H1 (cell line): Measurements from ENCODE around the gene OR2J1. TPM values are rescaled to one million over a fixed set of nuclear protein-coding genes. Genes with fewer than 3 reads are reported as not detected.

Source experiments
- CTCF ChIA-PET: fragments of 300-600 bp; sonication (Branson Sonifier 250); formaldehyde crosslinking; loops from one replicate; lab custom pipeline; 2021; ENCODE audit not compliant: partially characterized antibody; lab: Charles Lee
- POLR2A ChIA-PET: fragments of 300-600 bp; sonication (Branson Sonifier 250); formaldehyde crosslinking; loops from one replicate; lab custom pipeline; 2021; ENCODE audit warnings: inconsistent platforms; ENCODE audit not compliant: partially characterized antibody; lab: Charles Lee
- DNase-seq, 2 experiments: peaks; one replicate each; pipeline versions ENCODE4 v3.0.0 to v3.0.0-alpha.2; 2010 to 2022; ENCODE audit warnings: low spot score in 2 of 2, low read depth in 1 of 2, mixed read lengths in 1 of 2
- FAIRE-seq: peaks from 2 replicates; lab custom pipeline; 2011; peaks lifted over from hg19 to GRCh38; lab: Jason Lieb, UNC
- H2AFZ ChIP-seq: 2 replicates; pipeline ENCODE4 v1.8.1; 2012; ENCODE audit warnings: low read length, inconsistent platforms
- H2AK5ac ChIP-seq: 2 replicates; pipeline ENCODE4 v1.6.1; 2013; ENCODE audit warnings: low read depth, low read length
- H2BK120ac ChIP-seq: replicated peaks from 2 replicates; pipeline ENCODE3; 2013; ENCODE audit warnings: low read depth, low read length, inconsistent platforms
- H2BK12ac ChIP-seq: 2 replicates; pipeline ENCODE4 v1.6.1; 2013; ENCODE audit warnings: low read depth, low read length
- H2BK15ac ChIP-seq: 2 replicates; pipeline ENCODE4 v1.6.1; 2013; ENCODE audit warnings: low read length
- H2BK20ac ChIP-seq: 2 replicates; pipeline ENCODE4 v1.6.1; 2013; ENCODE audit warnings: low read length
- H2BK5ac ChIP-seq: 2 replicates; pipeline ENCODE4 v1.6.1; 2013; ENCODE audit warnings: low read depth, low read length
- H3K14ac ChIP-seq: 2 replicates; pipeline ENCODE4 v1.6.1; 2013; ENCODE audit warnings: inconsistent platforms; ENCODE audit not compliant: insufficient read length
- H3K18ac ChIP-seq: 2 replicates; pipeline ENCODE4 v1.6.1; 2013; ENCODE audit warnings: low read length; ENCODE audit errors: extremely low read depth
- H3K23ac ChIP-seq: 2 replicates; pipeline ENCODE4 v1.6.1; 2013; ENCODE audit warnings: inconsistent platforms; ENCODE audit not compliant: insufficient read length
- H3K23me2 ChIP-seq: 2 replicates; pipeline ENCODE4 v1.6.1; 2013; ENCODE audit warnings: low read depth, low read length
- H3K27ac ChIP-seq: 2 replicates; pipeline ENCODE4 v1.6.1; 2011; ENCODE audit warnings: low read depth, low read length, inconsistent platforms
- H3K27me3 ChIP-seq, 4 experiments: replicated peaks in 1 of 4; 1 replicate in 1 of 4; 2 replicates in 3 of 4; pipeline versions ENCODE4 v1.6.1 to v1.8.1; 2011 to 2013; ENCODE audit warnings: low read length in 3 of 4, mild to moderate bottlenecking in 3 of 4, inconsistent platforms in 2 of 4, mixed read lengths in 2 of 4, moderate library complexity in 1 of 4; ENCODE audit not compliant: control insufficient read depth in 3 of 4, insufficient read depth in 3 of 4; ENCODE audit errors: extremely low read depth in 1 of 4
- H3K36me3 ChIP-seq, 4 experiments: 2 replicates each; pipeline versions ENCODE4 v1.6.1 to v1.8.1; 2011 to 2013; ENCODE audit warnings: mild to moderate bottlenecking in 4 of 4, low read length in 3 of 4, moderate library complexity in 2 of 4, control low read depth in 1 of 4, inconsistent platforms in 1 of 4; ENCODE audit not compliant: insufficient read depth in 4 of 4, control insufficient read depth in 2 of 4
- H3K4ac ChIP-seq: replicated peaks from 2 replicates; pipeline ENCODE3; 2013; ENCODE audit warnings: low read length, low read depth, mixed read lengths, inconsistent platforms; ENCODE audit not compliant: insufficient read length
- H3K4me1 ChIP-seq, 4 experiments: replicated peaks in 1 of 4; 1 replicate in 1 of 4; 2 replicates in 3 of 4; pipeline versions ENCODE4 v1.6.1 to v1.8.1; 2011 to 2013; ENCODE audit warnings: low read length in 3 of 4, inconsistent platforms in 2 of 4, mixed read lengths in 1 of 4; ENCODE audit not compliant: insufficient read depth in 4 of 4, control insufficient read depth in 3 of 4
- H3K4me2 ChIP-seq, 2 experiments: 2 replicates each; pipeline versions ENCODE4 v1.6.1 to v1.8.1; 2011 to 2013; ENCODE audit warnings: low read depth in 2 of 2, low read length in 2 of 2, control low read depth in 1 of 2, inconsistent platforms in 1 of 2, mild to moderate bottlenecking in 1 of 2; ENCODE audit not compliant: insufficient read depth in 1 of 2
- H3K4me3 ChIP-seq, 4 experiments: fragments of 200-600, 300-600 bp in 1 of 4; sonication (generic), shearing (Covaris generic), sonication (Bioruptor Twin) in 1 of 4; 2 replicates each; pipeline versions ENCODE4 v1.5.1 to v1.8.1; 2011 to 2016; ENCODE audit warnings: low read length in 4 of 4, low read depth in 3 of 4, control low read depth in 2 of 4, inconsistent platforms in 2 of 4, mild to moderate bottlenecking in 2 of 4, mixed read lengths in 1 of 4, moderate library complexity in 1 of 4; ENCODE audit not compliant: insufficient read depth in 2 of 4; ENCODE audit errors: extremely low read depth in 1 of 4
- H3K56ac ChIP-seq: replicated peaks from 2 replicates; pipeline ENCODE3; 2013; ENCODE audit warnings: low read depth, mild to moderate bottlenecking, mixed read lengths, low read length, inconsistent platforms; ENCODE audit not compliant: insufficient read length
- H3K79me1 ChIP-seq: 2 replicates; pipeline ENCODE4 v1.6.1; 2013; ENCODE audit warnings: low read depth, low read length, control low read depth
- H3K79me2 ChIP-seq, 2 experiments: 2 replicates each; pipeline versions ENCODE4 v1.6.1 to v1.8.1; 2012 to 2013; ENCODE audit warnings: low read length in 2 of 2, mild to moderate bottlenecking in 2 of 2, inconsistent platforms in 1 of 2; ENCODE audit not compliant: insufficient read depth in 2 of 2, control insufficient read depth in 1 of 2
- H3K9ac ChIP-seq, 4 experiments: replicated peaks in 1 of 4; 1 replicate in 1 of 4; 2 replicates in 3 of 4; pipeline versions ENCODE4 v1.6.1 to v1.8.1; 2011 to 2013; ENCODE audit warnings: low read depth in 3 of 4, low read length in 3 of 4, control low read depth in 2 of 4, mild to moderate bottlenecking in 2 of 4, moderate library complexity in 2 of 4, inconsistent platforms in 1 of 4; ENCODE audit errors: extremely low read depth in 1 of 4
- H3K9me3 ChIP-seq, 2 experiments: 2 replicates each; pipeline versions ENCODE4 v1.6.1 to v1.8.1; 2012 to 2013; ENCODE audit warnings: mild to moderate bottlenecking in 2 of 2, moderate library complexity in 2 of 2, control low read depth in 1 of 2, inconsistent platforms in 1 of 2, low read depth in 1 of 2, low read length in 1 of 2, mixed read lengths in 1 of 2; ENCODE audit not compliant: insufficient read depth in 2 of 2
- H4K20me1 ChIP-seq, 2 experiments: replicated peaks in 1 of 2; 2 replicates each; pipeline versions ENCODE3 to v1.8.1; 2011 to 2013; ENCODE audit warnings: inconsistent platforms in 2 of 2, low read length in 2 of 2, mild to moderate bottlenecking in 1 of 2; ENCODE audit not compliant: insufficient read depth in 2 of 2, control insufficient read depth in 1 of 2
- H4K5ac ChIP-seq: 2 replicates; pipeline ENCODE4 v1.6.1; 2013; ENCODE audit warnings: low read length, low read depth, mixed read lengths, inconsistent platforms; ENCODE audit not compliant: insufficient read length
- H4K8ac ChIP-seq: 2 replicates; pipeline ENCODE4 v1.8.0; 2013; ENCODE audit warnings: mild to moderate bottlenecking, moderate library complexity, low read length, inconsistent platforms; ENCODE audit not compliant: insufficient read depth; ENCODE audit errors: extremely low read depth
- H4K91ac ChIP-seq: replicated peaks from 2 replicates; pipeline ENCODE3; 2013; ENCODE audit warnings: low read length, mixed read lengths, inconsistent platforms; ENCODE audit not compliant: insufficient read length
- ASH2L ChIP-seq: fragments of 200-600, 300-600 bp; sonication (generic); IDR thresholded peaks from one replicate; pipeline ENCODE4 v1.7.1; 2017; ENCODE audit warnings: low read length
- BRCA1 ChIP-seq: IDR thresholded peaks from 2 replicates; pipeline ENCODE4 v1.6.1; 2012; ENCODE audit warnings: low read depth, low read length, improper control_type of control experiment
- EZH2 ChIP-seq: fragments of 200-600 bp; sonication (generic); IDR thresholded peaks from 2 replicates; pipeline ENCODE4 v1.7.1; 2012; ENCODE audit warnings: low read depth, mild to moderate bottlenecking, moderate library complexity, low read length, inconsistent platforms; ENCODE audit not compliant: severe bottlenecking
- JUND ChIP-seq: IDR thresholded peaks from 2 replicates; pipeline ENCODE4 v1.6.1; 2011; ENCODE audit warnings: mild to moderate bottlenecking, improper control_type of control experiment, low read length
- KDM1A ChIP-seq: fragments of 200-600, 300-600 bp; sonication (generic); IDR thresholded peaks from 2 replicates; pipeline ENCODE4 v1.7.1; 2016; ENCODE audit warnings: mild to moderate bottlenecking, low read length, borderline replicate concordance
- NANOG ChIP-seq: IDR thresholded peaks from 2 replicates; pipeline ENCODE4 v1.6.1; 2011; ENCODE audit warnings: low read length, low read depth, mild to moderate bottlenecking, inconsistent platforms; ENCODE audit not compliant: insufficient read depth, poor library complexity, severe bottlenecking
- POU5F1 ChIP-seq: IDR thresholded peaks from 2 replicates; pipeline ENCODE4 v1.6.1; 2011; ENCODE audit warnings: low read depth, mild to moderate bottlenecking, low read length, moderate library complexity
- RNF2 ChIP-seq: fragments of 200-900, 300-1000 bp; sonication (generic); IDR thresholded peaks from 2 replicates; pipeline ENCODE4 v1.7.1; 2016; ENCODE audit warnings: borderline replicate concordance, low read depth, mild to moderate bottlenecking, antibody characterized with exemption, low read length; ENCODE audit not compliant: poor library complexity, severe bottlenecking; ENCODE audit errors: missing control alignments
- SIN3A ChIP-seq, 2 experiments: IDR thresholded peaks in 1 of 2; conservative IDR thresholded peaks in 1 of 2; 2 replicates each; pipeline ENCODE4 v1.6.1; 2011 to 2012; ENCODE audit warnings: low read length in 2 of 2, improper control_type of control experiment in 1 of 2, low read depth in 1 of 2, mild to moderate bottlenecking in 1 of 2
- SP1 ChIP-seq: IDR thresholded peaks from 2 replicates; pipeline ENCODE4 v1.6.1; 2011; ENCODE audit warnings: low read depth, low read length
- SP2 ChIP-seq: IDR thresholded peaks from 2 replicates; pipeline ENCODE4 v1.6.1; 2012; ENCODE audit warnings: mild to moderate bottlenecking, low read length, inconsistent platforms
- SUZ12 ChIP-seq: fragments of 200-600 bp; sonication (generic); IDR thresholded peaks from 2 replicates; pipeline ENCODE4 v1.6.1; 2012; ENCODE audit warnings: mild to moderate bottlenecking, inconsistent platforms, low read length, moderate library complexity, mixed read lengths
- TAF7 ChIP-seq: optimal IDR thresholded peaks from 2 replicates; pipeline ENCODE3; 2011; ENCODE audit warnings: low read depth, mild to moderate bottlenecking, inconsistent platforms, low read length, moderate library complexity, borderline replicate concordance
- TCF12 ChIP-seq: IDR thresholded peaks from 2 replicates; pipeline ENCODE4 v1.6.1; 2011; ENCODE audit warnings: low read depth, mild to moderate bottlenecking, low read length
- polyA plus RNA-seq, 7 experiments: library from polyadenylated mRNA; depleted of rRNA in 3 of 7; stranded (reverse) in 5 of 7; unstranded in 2 of 7; fragments of >200 nt in 5 of 7; fragments of 200-250 nt in 2 of 7; gene quantifications; 1 replicate in 5 of 7; 2 replicates in 1 of 7; 4 replicates in 1 of 7; pipeline versions ENCODE4 v1.2.1 to v1.2.3, GENCODE V29; 2011 to 2013; ENCODE audit warnings: missing spikeins in 2 of 7, mixed read lengths in 2 of 7
- total RNA-seq: library from RNA; stranded (reverse); fragmentation: NEBNext Ultra II Directional; extraction: Animal tissue kit (Norgen Biotek cat#: 25700); gene quantifications from 2 replicates; pipeline ENCODE4 v1.2.1, GENCODE V29; 2021

Gene OR2J1
- total and polyA plus RNA-seq, 2 of the 8 experiments (the other 6 are each of a cell fraction or from before 2014, with no cell fraction given): not detected

DNA sequence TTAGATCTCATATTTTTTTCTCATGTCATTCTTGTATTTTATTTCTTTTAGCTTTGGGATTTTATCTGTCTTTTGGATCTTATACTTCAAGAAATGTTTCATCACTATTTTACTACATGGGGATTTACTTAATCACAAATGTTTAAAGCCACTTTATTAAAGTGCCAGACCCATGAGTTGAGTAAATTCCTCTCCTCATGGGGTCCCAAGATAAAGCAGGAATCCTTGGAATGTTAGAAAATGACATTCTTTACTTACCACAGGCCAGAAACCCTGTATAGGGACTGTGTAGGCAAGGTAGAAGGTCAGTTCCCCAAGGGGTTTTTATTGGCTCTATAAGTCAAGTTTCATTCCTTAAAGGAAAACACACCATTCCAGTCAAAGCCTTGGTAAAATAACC is 43.0 kb downstream of the OR2J1 start:
- Histone ChIP-seq H3K36me3 (no peaks in the 10 kb centered on the region), H2BK12ac (no peak overlapping the region), H2BK20ac (no peak overlapping the region), H3K23ac (no peak overlapping the region), H3K79me2 (no peaks in the 10 kb centered on the region), H3K9ac (no peak overlapping the region), H3K56ac (no peak overlapping the region), H3K9me3 (peaks cover 14 to 15% of the 10 kb centered on the region in 2 experiments), H4K91ac (no peak overlapping the region), H3K23me2 (no peaks in the 10 kb centered on the region), H4K20me1 (no peaks in the 10 kb centered on the region), H3K4me2 (no peak overlapping the region), H2BK5ac (no peak overlapping the region), H3K27ac (no peak overlapping the region), H3K4me1 (no peaks in the 10 kb centered on the region), H3K4ac (no peak overlapping the region), H3K14ac (no peak overlapping the region), H3K79me1 (no peaks in the 10 kb centered on the region), H2AFZ (no peak overlapping the region), H4K5ac (no peak overlapping the region), H2BK120ac (no peak overlapping the region), H3K4me3 (no peak overlapping the region), H2AK5ac (no peak overlapping the region), H3K27me3 (no peaks in the 10 kb centered on the region), H3K18ac (no peak overlapping the region), H2BK15ac (no peak overlapping the region), H4K8ac (no peak overlapping the region)
- FAIRE-seq: no peak
- POLR2A ChIA-PET: interaction anchor here (0.6 kb wide), 1 partner anchor 750 kb away, joined by 3 read pairs; no protein-coding TSS in a partner anchor
- no peak for DNase-seq
- CTCF ChIA-PET: no interaction called here
- TF ChIP-seq EZH2 (no peak), ASH2L (no peak), POU5F1 (no peak), NANOG (no peak), SP1 (no peak), SP2 (no peak), TAF7 (no peak), SUZ12 (no peak), RNF2 (no peak), BRCA1 (no peak), KDM1A (no peak), JUND (no peak), TCF12 (no peak), SIN3A (conservative IDR thresholded peaks at IDR 0.05 in 1 of 2, IDR thresholded peaks at IDR 0.05 in 1 of 2; ENCODE audit: low read depth in 1 of 2, low read length in 2 of 2) (no peak)
